A204.1 (cell line): ENCODE data around the gene REG3A.
A peak's percentile ranks its signal among the peaks of the same experiment; 100 is the strongest.

ENCODE experiments used
- FAIRE-seq: peaks from 2 replicates; lab custom pipeline; 2012; peaks lifted over from hg19 to GRCh38; lab: Jason Lieb, UNC

REG3A gene

GRCh38 chr2:79159653-79160052 lies at the start of gene REG3A:
REG3A (minus strand) TSS chr2:79159753; CDS start chr2:79159405, 348 bp downstream.
- no peak for FAIRE-seq

GRCh38 chr2:79200762-79201161 lies 41.2 kb upstream of the REG3A start:
- no peak for FAIRE-seq

- FAIRE-seq: no peak
Observed at GRCh38 chr2:79191816-79192215, 32.3 kb upstream of the REG3A start.

- no peak for FAIRE-seq
Observed at GRCh38 chr2:79191081-79191480, 31.5 kb upstream of the REG3A start.

GRCh38 chr2:79189465-79189864 lies 29.9 kb upstream of the REG3A start:
- no peak for FAIRE-seq

GRCh38 chr2:79181617-79182016 lies 22.1 kb upstream of the REG3A start:
- FAIRE-seq: no peak

GRCh38 chr2:79180092-79180491 lies 20.5 kb upstream of the REG3A start:
- FAIRE-seq: no peak

GRCh38 chr2:79179036-79179435 lies 19.5 kb upstream of the REG3A start:
- no peak for FAIRE-seq

GRCh38 chr2:79178076-79178674 lies 18.6 kb upstream of the REG3A start:
- FAIRE-seq: no peak

GRCh38 chr2:79171348-79171958 lies 11.9 kb upstream of the REG3A start:
- no peak for FAIRE-seq

GRCh38 chr2:79162801-79163200 lies 3.2 kb upstream of the REG3A start:
- FAIRE-seq: peak; percentile 97

GRCh38 chr2:79162132-79162531 lies 2.6 kb upstream of the REG3A start:
- FAIRE-seq: no peak

- no peak for FAIRE-seq
Observed at GRCh38 chr2:79159030-79159429, 523 bp downstream of the REG3A start.

GRCh38 chr2:79155826-79156476 lies 3.6 kb downstream of the REG3A start:
- FAIRE-seq: no peak

GRCh38 chr2:79139423-79139822 lies 20.1 kb downstream of the REG3A start:
- FAIRE-seq: no peak

- FAIRE-seq: no peak
Observed at GRCh38 chr2:79138385-79138784, 21.2 kb downstream of the REG3A start.

- FAIRE-seq: no peak
Observed at GRCh38 chr2:79131687-79132086, 27.9 kb downstream of the REG3A start.

GRCh38 chr2:79129804-79130203 lies 29.7 kb downstream of the REG3A start:
- FAIRE-seq: no peak

GRCh38 chr2:79129260-79129659 lies 30.3 kb downstream of the REG3A start:
- no peak for FAIRE-seq

GRCh38 chr2:79128406-79128805 lies 31.1 kb downstream of the REG3A start:
- FAIRE-seq: no peak

GRCh38 chr2:79125721-79125985 lies 33.9 kb downstream of the REG3A start:
- no peak for FAIRE-seq

GRCh38 chr2:79124907-79125720 lies 34.4 kb downstream of the REG3A start:
- FAIRE-seq: no peak

- no peak for FAIRE-seq
Observed at GRCh38 chr2:79122676-79123075, 36.9 kb downstream of the REG3A start.
